UCSD-AML1 (cell line): ENCODE measurements around the gene JUNB.

ENCODE experiments used
- DNase-seq: peaks from one replicate; lab custom pipeline; 2025; ENCODE audit not compliant: unreplicated experiment; lab: John Stamatoyannopoulos, UW

Gene JUNB

GRCh38 chr19:12791345-12792050 is at the start of gene JUNB:
Gene JUNB (plus strand): TSS chr19:12791486. CDS start chr19:12791772, 286 bp downstream.
- DNase-seq, result peak; percentile 97

DNA sequence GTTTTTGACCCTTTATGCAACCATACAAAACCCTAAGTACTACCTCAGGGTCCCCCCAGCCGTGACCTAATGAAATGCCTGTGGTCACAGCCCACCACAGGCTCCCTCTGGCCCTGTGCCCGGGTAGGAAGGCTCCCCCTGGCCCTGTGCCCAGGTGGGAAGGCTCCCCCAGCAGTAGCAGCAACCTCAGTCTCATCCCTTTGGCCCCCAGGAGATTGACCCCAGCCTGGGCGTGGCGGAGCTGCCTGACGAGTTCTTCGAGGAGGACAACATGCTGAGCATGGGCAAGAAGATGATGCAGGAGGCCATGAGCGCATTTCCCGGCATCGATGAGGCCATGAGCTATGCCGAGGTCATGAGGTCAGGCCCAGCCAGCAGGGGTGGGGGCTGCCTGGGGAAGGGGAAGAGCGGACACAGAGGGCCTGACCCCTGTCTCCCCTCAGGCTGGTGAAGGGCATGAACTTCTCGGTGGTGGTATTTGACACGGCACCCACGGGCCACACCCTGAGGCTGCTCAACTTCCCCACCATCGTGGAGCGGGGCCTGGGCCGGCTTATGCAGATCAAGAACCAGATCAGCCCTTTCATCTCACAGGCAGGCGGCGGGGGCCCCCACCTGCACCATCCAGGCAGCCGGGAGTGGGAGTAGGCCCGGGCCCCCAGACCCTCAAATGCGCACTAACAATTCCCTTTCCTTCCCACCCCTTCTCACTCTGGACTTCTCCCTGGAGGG is 46.0 kb upstream of the JUNB start:
- DNase-seq, result no peak

- DNase-seq, result no peak
These were observed 42.8 kb upstream of the JUNB start for GRCh38 chr19:12748489-12748888.

GRCh38 chr19:12749938-12750521 is 41.3 kb upstream of the JUNB start:
- no peak for DNase-seq

GRCh38 chr19:12750851-12751250 is 40.4 kb upstream of the JUNB start:
- DNase-seq, result no peak

DNA sequence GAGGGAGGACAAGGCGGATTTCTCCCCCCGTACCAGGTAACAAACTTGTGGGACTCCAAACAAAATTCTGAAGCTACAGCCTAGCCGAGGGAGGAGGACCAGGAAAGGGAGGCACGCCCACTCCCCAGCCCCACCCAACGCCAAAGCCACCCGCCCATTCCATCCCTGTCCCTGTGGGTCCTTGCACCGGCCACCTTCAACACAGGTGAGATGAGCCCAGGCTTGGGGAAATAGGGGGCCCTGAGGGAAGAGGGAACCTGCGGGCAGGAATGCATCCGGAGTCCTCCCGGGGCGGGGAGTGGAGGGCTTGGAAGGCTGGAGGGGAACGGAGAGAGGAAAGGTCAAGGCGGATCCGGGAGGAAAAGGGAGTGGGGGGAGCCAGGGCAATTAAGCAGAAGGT is 39.7 kb upstream of the JUNB start, which contains the start of gene BEST2:
TSS of gene BEST2 (plus strand) at position 157 of the 400 bp plus-strand sequence. CDS start 802 bp downstream, outside the sequence.
- no peak for DNase-seq

- DNase-seq, result no peak
These were observed 39.1 kb upstream of the JUNB start for GRCh38 chr19:12752056-12752781.

DNA sequence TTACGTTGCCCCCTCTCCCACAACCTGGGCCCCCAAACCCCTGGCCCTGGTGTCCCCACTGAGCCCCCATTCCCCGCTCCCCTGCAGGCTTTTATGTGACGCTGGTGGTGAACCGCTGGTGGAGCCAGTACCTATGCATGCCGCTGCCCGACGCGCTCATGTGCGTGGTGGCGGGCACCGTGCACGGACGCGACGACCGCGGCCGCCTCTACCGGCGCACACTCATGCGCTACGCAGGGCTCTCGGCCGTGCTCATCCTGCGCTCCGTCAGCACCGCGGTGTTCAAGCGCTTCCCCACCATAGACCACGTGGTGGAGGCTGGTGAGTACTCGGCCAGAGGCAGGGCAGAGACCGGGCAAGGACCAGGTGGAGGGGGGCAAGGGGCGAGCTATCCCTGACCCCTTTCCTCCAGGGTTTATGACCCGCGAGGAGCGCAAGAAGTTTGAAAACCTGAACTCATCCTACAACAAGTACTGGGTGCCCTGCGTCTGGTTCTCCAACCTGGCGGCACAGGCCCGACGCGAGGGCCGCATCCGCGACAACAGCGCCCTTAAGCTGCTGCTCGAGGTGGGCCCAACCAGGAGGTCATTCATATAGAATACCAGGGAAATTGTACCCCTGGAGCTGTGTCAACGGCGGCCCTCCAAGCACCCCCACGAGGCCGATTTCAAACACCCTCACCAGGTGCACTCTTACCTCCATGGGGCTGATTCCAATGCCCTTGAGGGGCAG is 36.7 kb upstream of the JUNB start:
- DNase-seq, result no peak

DNA sequence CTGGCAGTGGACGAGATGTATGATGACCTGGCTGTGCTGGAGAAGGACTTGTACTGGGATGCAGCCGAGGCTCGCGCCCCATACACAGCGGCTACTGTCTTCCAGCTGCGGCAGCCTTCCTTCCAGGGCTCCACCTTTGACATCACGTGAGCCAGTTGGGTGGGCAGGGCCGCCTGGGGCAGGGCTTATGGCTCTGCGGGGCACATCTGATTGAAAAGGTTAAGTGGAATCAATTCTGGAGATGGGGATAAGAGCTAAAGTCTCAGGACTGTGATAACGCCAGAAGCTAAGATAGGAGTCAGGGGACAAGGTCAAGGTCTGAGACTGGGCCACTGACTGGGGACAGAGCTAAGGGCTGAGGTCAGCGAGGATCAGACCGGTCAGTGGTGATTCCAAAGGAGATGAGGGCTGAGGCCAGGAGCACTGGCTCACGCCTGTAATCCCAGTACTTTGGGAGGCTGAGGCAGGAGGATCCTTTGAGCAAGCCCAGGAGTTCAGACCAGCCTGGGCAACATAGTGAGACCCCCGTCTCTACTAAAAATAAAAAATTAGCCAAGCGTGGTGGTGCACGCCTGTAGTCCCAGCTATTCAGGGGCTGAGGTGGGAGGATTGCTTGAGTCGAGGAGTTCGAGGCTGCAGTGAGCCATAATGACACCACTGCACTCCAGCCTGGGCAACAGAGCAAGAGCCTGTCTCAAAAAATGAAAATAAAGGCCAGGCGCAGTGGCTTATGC is 35.0 kb upstream of the JUNB start:
- no peak for DNase-seq

- DNase-seq, result peak; percentile 78
These were observed 33.6 kb upstream of the JUNB start for GRCh38 chr19:12757544-12758274.

GRCh38 chr19:12759686-12760085 is 31.6 kb upstream of the JUNB start:
- no peak for DNase-seq

GRCh38 chr19:12763100-12763499 is 28.2 kb upstream of the JUNB start:
- no peak for DNase-seq

- no peak for DNase-seq
These were observed 26.6 kb upstream of the JUNB start for GRCh38 chr19:12764698-12765097.

DNA sequence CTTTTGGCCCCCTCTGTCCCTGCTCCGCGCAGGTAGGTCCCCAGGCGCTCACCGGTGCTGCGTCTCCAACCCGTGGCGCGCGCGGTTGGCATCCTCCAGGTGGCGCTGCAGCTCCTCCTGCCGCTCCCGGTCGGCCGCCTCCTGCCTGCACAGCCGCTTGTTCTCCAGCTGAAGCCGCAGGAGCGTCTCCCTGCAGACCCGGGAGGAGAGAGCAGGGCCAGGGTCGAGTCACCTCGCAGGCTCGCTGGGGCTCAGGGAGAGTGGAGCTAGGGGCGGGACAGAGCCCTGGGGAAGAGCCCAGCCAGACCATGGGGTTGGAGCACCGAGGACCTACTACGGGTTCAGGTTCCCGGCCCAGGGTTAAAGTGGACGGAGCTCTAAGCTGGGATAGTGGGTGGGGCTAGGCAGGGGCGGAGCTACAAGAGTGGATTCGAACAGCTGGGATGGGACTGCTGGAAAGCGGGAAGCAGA is 25.2 kb upstream of the JUNB start:
- DNase-seq, result peak; percentile 83

- DNase-seq, result no peak
These were observed 24.1 kb upstream of the JUNB start for GRCh38 chr19:12767150-12767549.

- DNase-seq, result no peak
These were observed 23.6 kb upstream of the JUNB start for GRCh38 chr19:12767666-12768065.

DNA sequence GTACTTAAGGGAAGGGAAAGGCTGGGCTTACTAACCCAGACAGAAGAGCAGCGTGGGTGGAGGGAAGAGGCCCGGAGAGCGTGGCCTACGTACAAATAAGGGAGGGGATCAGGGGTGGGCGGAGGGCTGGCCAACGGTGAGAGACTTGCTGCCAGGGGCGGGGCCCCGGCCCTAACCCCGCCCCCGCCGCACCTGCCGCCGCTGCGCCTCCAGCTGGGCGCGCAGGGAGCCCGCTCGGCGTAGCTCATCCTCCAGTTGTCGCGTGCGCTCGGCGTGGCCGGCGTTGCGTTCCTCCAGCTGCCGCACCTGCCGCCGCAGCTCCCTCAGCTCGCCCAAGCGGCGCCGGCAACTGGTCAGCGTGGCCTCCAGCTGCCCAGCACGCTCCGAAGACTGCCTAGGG is 21.6 kb upstream of the JUNB start:
- no peak for DNase-seq

- no peak for DNase-seq
These were observed 20.4 kb upstream of the JUNB start for GRCh38 chr19:12770922-12771321.

DNA sequence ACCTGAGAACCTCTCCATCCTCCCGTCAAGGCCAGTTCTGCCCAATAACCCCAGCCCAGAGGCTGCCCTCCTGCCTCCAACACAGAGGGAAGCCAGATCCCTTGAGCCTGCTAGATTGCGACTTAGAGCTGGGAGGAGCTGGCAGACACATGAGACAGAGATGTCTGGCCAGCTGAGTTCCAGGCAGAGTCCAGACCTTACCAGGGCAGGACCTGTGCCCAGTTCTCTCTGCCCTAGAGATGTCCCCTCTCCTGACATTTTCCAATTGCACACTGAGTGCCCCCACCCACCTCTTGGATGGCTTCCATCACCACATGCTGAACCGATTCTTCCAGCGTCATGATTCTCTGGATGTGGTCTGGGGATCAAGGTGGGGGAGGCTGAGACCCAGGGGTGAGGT is 19.0 kb upstream of the JUNB start:
- no peak for DNase-seq
